GM21619 (cell line): ENCODE results near the gene SV2B.
"Not testable (repeated sequence)": the region's sequence is repeated elsewhere in the genome, so short reads cannot be mapped to it uniquely, and the experiment has no call there.

Experiments used
- ATAC-seq: cut with Tn5 transposase; IDR thresholded peaks from one replicate; pipeline ENCODE4 v1.9.1; 2021; ENCODE audit not compliant: unreplicated experiment

Gene SV2B

DNA sequence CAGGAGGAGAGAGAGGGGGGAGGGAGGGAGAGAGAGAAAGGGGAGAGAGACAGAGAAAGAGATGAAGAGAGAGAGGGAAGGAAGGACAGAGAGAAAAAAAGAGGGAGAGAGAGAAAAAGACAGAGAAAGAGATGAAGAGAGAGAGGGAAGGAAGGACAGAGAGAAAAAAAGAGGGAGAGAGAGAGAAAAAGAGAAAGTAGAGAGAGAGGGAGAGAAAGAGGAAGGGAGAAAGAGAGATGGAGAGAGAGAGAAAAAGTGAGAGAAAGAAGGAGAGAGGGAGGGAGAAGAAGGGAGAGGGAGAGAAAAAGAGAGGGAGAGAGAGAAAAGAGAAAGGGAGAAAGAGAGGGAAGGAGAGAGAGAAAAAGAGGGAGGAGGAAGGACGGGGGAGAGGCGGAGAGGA lies 204.2 kb downstream of the SV2B start:
- no peak for ATAC-seq

DNA sequence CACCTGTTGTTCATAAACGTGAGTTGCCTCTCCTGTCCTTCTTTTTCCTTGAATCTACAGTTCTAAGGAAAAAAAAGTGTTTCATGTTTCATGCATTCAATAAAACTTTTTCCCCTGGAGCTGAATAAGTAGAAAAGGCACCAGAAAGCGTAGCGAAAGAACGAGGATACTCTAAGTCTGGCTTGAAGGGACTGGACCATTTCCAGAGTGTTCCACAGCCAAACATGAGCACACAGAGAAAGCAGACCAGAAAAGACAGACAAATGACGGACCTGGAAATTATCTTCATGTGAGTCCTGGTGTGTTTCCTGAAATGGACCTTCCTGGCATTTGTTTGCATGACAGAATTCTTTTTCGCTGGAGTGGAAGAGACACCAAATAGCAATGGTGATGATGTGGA lies 204.7 kb downstream of the SV2B start:
- ATAC-seq: no peak

DNA sequence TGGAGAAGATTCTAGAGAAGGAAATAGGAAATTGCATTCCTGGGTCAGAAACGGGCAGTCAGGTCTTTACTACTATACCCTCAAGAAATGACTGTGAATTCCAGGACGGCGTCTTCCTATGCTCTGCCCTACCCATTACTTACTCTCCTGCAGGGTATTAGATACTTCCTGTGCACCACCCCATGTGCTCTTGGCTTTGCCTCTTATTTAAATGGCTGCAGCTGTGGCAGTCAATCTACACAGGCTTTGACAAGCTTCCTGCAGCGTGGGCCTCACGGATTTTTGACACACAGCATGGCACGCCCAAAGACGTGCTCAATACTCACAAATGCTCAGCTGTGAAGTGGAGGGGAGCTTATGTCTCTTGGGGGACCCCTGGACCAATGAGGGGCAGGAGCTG lies 206.1 kb downstream of the SV2B start:
- ATAC-seq: no peak

DNA sequence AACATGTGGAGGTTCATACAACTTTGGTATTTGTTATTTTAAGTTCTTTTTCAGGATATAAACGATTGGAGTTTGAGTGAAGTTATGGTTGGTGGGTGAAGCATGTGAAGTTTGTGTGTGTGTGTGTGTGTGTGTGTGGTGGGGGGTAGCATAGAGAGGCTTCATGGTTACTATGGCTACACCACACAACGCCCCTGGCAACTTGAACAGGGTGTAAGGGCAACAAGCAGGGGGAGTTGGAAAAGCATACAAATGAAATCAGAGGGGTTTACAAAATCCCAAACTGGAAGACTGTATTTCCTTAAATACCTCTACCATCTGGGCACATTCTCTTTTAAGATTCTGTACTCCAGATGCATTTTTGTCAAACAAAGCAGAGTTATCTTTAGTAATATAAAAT lies 207.5 kb downstream of the SV2B start:
- no peak for ATAC-seq

DNA sequence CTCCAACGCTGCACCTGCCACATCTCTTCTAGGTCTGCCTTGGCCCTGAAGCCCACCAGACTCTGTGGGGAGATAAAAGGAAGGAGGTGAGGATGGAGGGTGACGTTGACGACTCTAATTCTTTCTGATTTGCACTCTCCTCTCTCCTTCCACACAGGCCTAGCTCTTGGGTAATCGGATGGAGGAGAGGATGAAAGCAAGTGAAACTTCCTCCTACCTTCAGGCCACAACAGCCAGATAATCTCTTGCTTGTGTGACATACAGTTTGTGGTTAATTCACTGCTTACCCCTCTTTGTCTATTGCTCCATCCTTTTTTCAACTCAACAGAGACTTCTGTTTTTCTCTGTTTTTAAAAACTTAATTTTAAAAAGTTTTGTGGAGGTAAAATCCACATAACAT lies 208.1 kb downstream of the SV2B start:
- no peak for ATAC-seq

DNA sequence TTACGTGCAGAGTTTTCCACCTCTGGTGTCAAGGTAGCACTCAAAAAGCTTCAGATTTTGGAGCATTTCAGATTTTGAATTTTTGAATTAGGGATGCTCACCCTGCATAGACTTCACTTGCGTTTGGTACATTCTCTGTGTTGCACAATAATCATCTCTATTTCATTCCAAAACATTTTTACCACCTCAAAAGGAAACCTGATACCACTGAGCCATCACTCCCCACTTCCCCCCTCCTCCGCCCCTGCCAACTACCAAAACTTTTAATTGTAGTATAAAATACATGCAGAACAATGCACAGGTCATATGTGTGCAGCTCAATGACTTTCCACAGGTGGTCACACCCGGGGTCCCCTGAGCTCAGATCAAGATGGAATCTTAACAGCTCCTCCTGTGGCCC lies 208.8 kb downstream of the SV2B start:
- ATAC-seq: no peak

DNA sequence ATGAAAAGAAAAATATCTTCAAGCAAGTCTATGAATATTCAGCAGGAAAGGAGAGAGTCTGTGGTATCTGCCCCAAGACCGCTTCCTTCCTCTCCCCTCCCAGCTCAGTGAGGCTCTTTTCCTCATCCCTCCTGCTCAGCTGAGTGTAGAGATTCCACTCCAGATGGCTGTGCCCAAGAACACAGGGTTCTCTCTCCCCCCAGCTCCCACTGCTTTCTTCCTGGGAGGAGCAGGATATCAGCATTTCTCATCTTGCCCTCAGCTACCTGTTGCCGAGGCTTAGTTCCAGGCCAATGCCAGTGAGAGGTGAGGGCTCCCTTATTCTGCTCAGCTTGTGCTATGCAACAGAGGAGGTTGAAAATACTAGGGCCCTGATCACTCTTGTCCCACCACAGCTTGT lies 211.9 kb downstream of the SV2B start:
- no peak for ATAC-seq

DNA sequence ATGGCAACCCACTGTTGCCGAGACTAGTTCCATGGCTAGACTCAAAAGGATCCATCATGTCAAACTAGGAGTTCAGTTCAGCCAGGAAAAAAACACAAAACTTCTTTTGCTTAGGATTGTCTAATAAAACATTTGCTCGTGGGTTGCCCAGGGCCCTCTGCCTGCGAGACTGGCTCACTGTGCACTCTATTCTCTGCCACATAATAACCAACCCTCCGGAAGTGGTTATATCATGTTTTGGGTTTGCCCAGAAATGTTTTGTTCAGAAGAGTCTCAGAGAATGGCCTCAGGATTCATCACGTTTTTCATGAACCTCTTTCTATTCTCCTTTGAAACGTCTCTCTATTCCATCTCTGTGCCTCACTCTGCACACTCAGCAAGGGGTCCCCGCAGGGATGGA lies 216.1 kb downstream of the SV2B start:
- ATAC-seq: no peak

DNA sequence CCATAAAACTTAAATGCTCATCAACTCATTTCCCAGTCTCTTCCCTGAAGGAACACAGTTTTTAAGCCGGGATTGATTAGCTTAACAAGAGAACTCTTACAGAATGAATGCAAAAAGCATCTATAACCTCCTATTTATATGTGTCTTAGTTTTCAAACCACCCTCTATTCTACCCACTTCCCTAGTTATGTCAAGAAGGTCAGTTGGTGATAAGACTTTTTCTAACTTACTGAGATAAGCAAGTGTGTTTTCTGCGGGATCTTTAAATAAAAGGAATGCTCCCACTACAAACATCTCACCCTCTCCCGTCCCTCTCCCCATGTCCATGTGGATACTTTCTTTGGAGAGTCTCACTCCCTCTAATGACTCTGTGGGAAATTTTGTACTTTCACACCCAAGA lies 218.5 kb downstream of the SV2B start:
- ATAC-seq: no peak

DNA sequence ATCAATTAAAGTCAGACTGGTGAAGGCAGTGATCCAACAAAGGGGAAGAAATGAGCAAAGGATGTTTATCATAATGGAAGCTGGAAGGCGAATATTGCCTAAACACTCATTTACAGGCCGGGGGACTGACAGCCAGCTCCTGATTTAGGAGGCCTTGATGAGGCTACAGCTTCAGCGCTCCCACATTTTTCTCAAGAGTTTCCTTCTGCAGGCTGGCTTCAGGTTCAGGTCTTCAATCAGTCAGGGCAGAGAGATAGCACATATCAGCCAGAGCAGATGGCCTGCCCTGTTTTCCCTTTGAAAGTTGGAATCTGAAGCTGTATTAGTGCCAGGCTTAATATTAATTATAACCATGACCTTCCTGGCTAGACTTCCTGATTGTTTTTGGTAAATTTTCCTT lies 218.9 kb downstream of the SV2B start:
- ATAC-seq: no peak

DNA sequence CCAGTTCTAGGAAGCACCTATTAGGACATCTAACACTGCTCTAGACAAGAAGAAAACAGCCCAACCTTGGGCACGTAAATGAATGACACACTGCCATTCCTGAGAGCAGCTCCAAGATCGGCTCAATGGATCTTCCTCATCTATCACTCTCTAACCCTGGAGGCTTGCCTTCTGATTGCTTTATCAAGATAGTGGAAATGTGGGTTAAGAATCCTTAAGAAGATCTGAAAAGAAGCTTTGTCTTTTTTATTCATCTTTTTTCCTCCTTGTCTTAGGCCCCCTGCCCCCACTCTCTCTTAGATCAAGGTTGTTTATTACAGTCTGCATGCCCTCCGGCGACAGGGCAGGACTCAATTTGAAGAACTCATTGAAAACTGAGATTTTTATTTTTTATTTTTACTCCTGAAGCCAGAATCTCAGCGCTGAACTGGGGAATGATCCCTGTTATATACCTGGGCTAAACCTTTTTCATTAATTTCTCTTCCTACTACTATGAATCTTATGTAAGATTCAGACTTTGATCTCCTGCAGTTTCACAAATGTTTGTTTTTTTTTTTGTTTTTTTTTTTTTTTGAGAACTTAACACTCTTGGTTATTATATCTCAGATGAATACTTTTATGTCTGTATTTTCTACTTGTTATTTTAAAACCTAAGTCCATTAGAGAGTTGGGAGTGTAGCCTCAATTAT lies 219.5 kb downstream of the SV2B start:
- no peak for ATAC-seq

DNA sequence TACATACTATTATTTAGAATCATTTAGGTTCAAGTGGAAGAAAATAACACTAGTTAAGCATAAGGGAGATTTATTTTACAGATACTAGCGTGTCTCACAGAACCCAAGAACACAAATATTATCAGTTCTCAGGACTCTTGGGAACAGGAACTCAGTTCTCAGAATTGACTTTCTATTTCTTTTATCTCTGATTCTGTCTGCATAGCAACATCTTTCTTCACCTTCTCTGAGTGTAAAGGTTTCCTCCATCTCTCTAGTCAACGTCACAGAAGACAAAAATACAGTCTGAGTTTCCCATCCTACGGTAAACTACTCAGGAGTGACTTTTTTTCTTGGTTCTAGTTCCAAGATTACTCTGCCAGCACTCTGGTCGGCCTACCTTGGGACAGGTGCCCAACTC lies 220.0 kb downstream of the SV2B start:
- no peak for ATAC-seq

DNA sequence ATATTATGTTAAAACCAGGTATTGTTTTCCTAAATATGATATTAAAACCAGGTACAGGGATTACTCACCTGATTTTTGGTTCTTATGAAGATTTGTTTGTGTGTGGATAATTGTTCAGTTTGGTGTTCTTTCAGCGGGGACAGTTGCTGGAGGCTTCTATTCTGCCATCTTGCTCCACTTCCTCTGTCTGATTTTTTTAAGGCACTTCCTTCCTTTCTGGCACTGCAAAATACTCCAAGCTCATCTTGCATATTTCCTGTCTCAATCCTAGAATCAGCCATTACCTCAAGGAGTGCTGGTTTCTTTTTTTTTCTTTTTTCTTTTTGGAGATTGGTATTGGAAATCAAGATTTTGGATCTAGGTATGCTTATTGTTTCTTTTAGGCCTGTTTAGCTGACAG lies 229.9 kb downstream of the SV2B start:
- ATAC-seq: no peak

DNA sequence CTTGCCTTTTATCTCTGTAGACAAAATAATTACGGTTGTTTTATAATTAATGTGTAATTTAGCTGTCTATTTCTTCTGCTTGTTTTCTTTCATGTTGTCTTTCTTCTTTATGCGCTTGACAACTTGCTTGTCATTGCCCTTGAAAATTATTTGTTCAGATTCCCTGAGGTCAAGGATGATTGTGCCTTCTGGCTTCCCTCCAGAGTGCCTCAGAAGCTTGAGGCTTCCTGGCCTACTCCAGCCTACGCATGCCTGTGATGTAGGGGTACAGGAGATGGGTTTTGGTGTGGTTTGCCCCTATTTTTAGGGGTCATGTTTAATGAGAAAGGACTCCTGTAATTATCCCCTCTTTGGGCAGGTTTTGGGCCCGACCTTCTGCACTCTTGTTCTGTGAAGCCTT lies 231.5 kb downstream of the SV2B start:
- no peak for ATAC-seq

DNA sequence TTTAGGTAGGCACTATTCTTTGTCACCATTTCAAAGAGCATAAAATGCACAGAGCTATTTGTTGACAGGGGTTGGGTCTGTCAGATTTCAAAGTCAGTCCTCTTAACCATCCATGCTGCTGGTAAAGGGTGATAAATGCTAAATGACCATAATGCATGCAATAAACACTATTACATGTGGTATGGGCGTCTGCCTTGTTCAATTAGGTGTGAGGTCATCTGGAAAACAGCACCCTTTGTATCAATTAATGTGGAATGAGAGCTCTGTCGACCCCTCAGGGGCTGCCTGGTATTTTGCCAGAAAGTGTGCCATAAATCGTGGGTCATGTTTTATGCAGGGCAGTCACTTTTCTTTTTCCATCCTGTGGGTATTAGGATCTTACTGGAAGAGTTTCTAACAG lies 235.6 kb downstream of the SV2B start:
- no peak for ATAC-seq

DNA sequence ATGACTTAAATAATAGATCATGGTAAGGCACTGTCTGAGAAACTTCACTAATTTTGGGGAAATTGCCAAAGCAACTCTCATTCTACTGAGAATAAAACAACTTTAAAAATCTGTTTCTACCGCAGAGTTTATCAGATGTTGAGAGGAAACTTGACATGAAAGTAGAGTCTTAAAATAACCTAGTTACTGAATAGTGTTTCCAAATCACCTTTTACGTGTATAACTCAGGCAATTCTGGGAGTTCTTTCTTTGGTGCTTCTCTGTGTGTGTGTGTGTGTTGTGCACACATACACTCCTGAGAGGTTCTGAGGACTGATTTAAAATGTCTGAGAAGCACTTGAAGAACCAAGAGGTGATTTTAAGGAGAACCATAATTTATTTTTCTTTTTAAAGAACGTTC lies 236.6 kb downstream of the SV2B start:
- no peak for ATAC-seq

DNA sequence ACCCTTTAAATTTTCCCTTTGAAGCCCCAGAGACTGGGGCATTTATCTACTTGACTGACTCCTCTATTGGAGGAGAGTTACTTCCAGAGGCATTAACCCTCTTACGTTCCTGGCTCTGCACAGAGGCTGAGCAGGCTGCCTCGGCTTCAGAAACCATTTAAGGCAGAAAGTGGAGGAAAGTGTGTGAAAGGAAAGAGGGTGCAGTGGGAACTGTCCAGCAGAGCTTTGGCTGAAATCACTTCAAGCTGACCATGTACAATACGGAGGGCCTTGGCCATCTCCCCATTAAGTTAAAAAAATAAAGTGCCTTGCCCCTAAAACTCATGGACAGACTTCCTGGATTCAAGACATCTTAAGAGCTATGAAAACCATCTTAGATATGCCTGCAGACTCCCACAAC lies 238.7 kb downstream of the SV2B start:
- no peak for ATAC-seq

DNA sequence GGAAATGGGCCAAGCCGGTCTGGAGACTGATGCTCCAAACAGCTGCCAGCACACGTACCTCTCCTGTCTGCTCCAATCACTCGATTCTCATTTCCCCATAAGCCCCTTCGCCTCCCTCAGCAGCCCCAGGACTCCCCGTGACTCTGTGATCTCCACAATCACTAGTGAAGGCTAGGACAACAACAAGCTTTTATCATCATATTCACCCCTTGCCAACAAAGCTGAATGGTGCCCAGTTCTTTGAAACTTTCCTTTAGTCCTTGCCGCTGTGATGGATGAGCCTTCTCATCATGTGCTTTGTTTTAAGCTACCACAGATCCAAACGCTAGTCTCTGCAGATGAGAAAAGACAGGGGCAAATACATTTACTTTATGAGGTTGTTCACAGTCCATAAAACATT lies 242.0 kb downstream of the SV2B start:
- ATAC-seq: no peak

DNA sequence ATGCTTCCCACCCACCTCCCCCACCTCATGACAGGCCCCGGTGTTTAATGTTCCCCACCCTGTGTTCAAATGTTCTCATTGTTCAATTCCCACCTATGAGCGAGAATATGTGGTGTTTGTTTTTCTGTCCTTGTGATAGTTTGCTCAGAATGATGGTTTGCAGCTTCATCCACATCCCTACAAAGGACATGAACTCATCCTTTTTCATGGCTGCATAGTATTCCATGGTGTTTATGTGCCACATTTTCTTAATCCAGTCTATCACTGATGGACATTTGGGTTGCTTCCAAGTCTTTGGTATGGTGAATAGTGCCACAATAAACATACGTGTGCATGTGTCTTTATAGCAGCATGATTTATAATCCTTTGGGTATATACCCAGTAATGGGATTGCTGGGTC lies 244.9 kb downstream of the SV2B start:
- ATAC-seq: not testable (repeated sequence)

DNA sequence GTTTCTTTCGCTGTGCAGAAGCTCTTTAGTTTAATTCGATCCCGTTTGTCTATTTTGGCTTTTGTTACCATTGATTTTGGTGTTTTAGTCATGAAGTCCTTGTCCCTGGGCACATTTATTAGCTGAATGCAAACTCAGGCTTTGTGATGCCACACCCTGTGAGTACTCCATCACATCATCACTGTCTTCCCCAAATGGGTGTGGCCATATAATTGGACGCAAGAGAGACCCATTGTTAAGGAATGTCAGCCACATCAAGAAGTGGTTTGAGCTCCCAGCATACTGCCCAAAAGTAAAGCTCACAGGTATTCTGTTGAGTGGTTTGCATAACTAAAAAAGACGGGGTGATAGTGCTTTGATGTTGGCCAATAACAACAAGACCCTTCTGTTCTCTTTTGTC lies 245.7 kb downstream of the SV2B start:
- ATAC-seq: no peak

DNA sequence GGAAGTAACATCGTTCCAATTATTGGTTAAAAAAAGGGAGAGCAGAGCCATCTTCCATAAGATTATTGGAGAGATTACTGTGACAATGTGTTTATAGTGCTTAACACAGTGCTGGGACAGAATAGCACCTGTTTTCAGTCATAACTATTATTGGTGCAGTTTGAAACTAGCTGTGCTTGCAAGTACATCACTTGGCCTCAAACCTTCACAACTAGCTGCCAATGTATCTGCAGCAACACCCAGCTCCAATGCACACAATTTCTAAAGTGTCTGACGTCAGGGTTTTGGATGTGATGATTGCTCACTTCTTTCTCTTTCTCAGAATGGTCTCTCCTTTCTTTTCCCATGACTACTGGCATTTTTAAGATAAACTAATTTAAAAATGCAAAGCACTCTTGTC lies 246.2 kb downstream of the SV2B start:
- ATAC-seq: no peak

DNA sequence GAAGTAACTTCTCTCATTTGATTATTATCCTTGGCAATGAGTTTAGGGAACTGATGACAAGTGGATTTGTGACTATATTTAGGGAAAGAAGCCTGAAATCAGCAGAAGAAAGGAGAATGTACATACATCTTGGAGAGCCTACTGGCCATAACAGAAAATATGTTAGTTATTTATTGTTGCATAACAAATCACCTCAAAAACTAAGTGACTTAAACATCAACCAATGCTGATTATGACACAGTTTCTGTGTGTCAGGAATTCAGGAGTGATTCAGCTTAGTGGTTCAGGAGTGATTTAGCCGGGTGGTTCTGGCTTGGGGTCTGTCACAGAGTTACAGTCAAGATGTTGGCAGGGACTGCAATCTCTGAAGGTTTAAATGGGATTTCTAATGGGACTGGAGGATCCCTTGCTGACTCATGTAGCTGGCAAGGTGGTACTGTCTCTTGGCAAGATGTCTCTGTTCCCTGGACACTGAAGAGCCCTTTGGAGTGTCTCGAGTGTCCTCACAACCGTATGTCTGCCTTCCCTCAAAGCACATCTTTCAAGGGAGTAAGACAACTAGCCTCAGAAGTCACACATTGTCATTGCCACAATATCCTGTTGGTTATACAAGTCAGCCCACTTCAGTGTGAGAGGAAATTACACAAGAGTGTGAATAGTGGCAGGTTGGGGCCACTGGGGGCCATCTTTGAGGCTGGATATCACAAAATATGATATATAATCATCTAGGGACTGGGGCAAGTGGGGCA lies 248.9 kb downstream of the SV2B start:
- no peak for ATAC-seq
